Kidney (tissue), 14 donors: ENCODE data around the gene SORCS2. TPM values are rescaled to one million over a fixed set of nuclear protein-coding genes. Genes with fewer than 3 reads are reported as not detected.

Experiments
- DNase-seq, 5 donors: peaks; one replicate each; pipeline ENCODE4 v3.0.0-alpha.2; 2013 to 2020
- FAIRE-seq: peaks from 2 replicates; lab custom pipeline; 2012; peaks lifted over from hg19 to GRCh38; lab: Jason Lieb, UNC
- H3K27ac ChIP-seq, 2 donors: one replicate each; pipeline ENCODE4 v1.7.0; 2013; ENCODE audit warnings: low read depth in 2 of 2, low read length in 2 of 2, inconsistent platforms in 1 of 2
- H3K27me3 ChIP-seq: one replicate; pipeline ENCODE4 v1.7.1; 2013; ENCODE audit warnings: low read length, inconsistent platforms; ENCODE audit not compliant: control insufficient read depth, insufficient read depth
- H3K36me3 ChIP-seq, 3 donors: one replicate each; pipeline versions ENCODE4 v1.7.0 to v1.7.1; 2013; ENCODE audit warnings: low read length in 3 of 3, control low read depth in 1 of 3, inconsistent platforms in 1 of 3; ENCODE audit not compliant: insufficient read depth in 3 of 3, control insufficient read depth in 2 of 3
- H3K4me1 ChIP-seq, 3 donors: one replicate each; pipeline versions ENCODE4 v1.7.0 to v1.7.1; 2013; ENCODE audit warnings: low read length in 3 of 3, inconsistent platforms in 1 of 3, low read depth in 1 of 3; ENCODE audit not compliant: control insufficient read depth in 2 of 3, insufficient read depth in 2 of 3
- H3K4me3 ChIP-seq, 3 donors: one replicate each; pipeline versions ENCODE4 v1.7.0 to v1.8.1; 2013; ENCODE audit warnings: low read length in 3 of 3, control low read depth in 1 of 3, inconsistent platforms in 1 of 3
- H3K9ac ChIP-seq, 3 donors: one replicate each; pipeline versions ENCODE4 v1.7.0 to v1.7.1; 2013; ENCODE audit warnings: low read length in 3 of 3, control low read depth in 1 of 3, inconsistent platforms in 1 of 3
- H3K9me3 ChIP-seq, 3 donors: one replicate each; pipeline versions ENCODE4 v1.7.0 to v1.7.1; 2013; ENCODE audit warnings: low read length in 3 of 3, control low read depth in 1 of 3, inconsistent platforms in 1 of 3; ENCODE audit not compliant: control insufficient read depth in 2 of 3, insufficient read depth in 1 of 3
- intact Hi-C: fragments of 100-400 bp; cut with DNase I; formaldehyde crosslinking; loops from one replicate; pipeline ENCODE4 v1.11.1; 2022
- polyA plus RNA-seq: library from polyadenylated mRNA; stranded (reverse); fragments of 350-450 nt; fragmentation: Illumina TruSeq; extraction: RNeasy Lipid Tissue Mini Kit (QIAGEN cat#74804); gene quantifications from one replicate; pipeline ENCODE4 v1.2.3, GENCODE V29; 2014; ENCODE audit warnings: low read depth, low replicate concordance; ENCODE audit not compliant: insufficient read depth
- total RNA-seq: library from RNA; stranded (reverse); fragmentation: NEBNext Ultra II Directional; extraction: Animal tissue kit (Norgen Biotek cat#: 25700); gene quantifications from one replicate; pipeline ENCODE4 v1.2.1, GENCODE V29; 2021
- TF ChIP-seq, protein P1 (sequence below): IDR thresholded peaks from 3 replicates; pipeline ENCODE4 v1.5.1; 2012; ENCODE audit warnings: mild to moderate bottlenecking, moderate library complexity, borderline replicate concordance; ENCODE audit not compliant: insufficient read depth; ENCODE audit errors: extremely low read depth
- donor health status: control.
- donor health status: control.
- donor health status: control.
- donor health status: control.
- donor health status: control.
- donor health status: DM: yes; HTN: yes; CAD: no.
- donor health status: Normal renal cell carcinoma (clear cell type).

Gene SORCS2
- total and polyA plus RNA-seq, 2 donors from 2014 or later: 6.1 to 9.1 TPM

DNA sequence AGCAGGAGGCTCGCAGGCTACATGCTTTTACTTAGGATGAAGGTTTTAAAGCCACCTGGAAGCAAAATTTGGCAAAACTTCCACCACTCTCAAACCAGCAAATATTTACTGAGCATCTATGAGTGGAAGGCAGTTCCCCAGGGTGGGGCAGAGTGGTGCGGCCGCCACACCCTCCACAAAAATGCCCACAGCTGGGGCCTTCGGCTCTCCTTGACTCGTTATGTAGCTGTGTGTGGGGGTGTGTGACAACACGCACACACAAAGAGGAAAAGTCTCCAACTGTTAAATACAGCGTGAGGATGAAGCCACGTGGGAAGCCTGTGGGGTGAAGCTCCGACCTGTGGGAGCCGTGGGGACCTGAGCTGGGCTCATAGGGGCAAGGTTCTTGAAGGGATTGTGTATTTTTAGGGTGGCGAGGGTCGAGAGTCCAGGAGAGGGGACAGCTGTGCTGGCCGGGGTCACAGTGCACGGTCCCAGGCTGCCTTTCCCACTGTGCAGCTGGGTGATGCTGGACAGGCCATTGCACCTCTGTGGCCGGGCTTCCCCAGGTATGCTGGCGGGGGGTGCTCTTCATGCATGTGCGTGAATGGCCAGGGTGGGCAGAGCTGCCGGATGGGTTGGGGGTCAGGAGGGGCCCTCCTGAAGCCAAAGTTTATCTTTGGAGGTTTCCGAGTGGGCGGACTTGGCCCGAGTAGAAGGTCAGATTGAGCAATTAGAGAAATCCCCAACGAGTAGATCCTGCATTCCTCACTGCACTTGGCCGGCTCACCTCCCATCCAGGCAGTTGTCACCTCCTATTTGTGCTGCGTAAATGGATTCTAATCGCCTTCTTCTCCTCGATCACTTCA, 25.4 kb downstream of the SORCS2 start:
- H3K27ac ChIP-seq: no peak overlapping the region
- FAIRE-seq (no peak), DNase-seq (no peak)
- no peaks in the 10 kb centered on the region for H3K4me1 ChIP-seq
- peaks cover 0 to 7% (median 2%) of the 10 kb centered on the region in 3 donors for H3K9me3 ChIP-seq
- intact Hi-C loops: no loop called here
- H3K36me3 ChIP-seq: no peaks in the 10 kb centered on the region
- no peaks in the 10 kb centered on the region for H3K27me3 ChIP-seq
- no peak overlapping the region for H3K4me3 ChIP-seq
- no peak overlapping the region for H3K9ac ChIP-seq
- TF ChIP-seq, protein P1, sequence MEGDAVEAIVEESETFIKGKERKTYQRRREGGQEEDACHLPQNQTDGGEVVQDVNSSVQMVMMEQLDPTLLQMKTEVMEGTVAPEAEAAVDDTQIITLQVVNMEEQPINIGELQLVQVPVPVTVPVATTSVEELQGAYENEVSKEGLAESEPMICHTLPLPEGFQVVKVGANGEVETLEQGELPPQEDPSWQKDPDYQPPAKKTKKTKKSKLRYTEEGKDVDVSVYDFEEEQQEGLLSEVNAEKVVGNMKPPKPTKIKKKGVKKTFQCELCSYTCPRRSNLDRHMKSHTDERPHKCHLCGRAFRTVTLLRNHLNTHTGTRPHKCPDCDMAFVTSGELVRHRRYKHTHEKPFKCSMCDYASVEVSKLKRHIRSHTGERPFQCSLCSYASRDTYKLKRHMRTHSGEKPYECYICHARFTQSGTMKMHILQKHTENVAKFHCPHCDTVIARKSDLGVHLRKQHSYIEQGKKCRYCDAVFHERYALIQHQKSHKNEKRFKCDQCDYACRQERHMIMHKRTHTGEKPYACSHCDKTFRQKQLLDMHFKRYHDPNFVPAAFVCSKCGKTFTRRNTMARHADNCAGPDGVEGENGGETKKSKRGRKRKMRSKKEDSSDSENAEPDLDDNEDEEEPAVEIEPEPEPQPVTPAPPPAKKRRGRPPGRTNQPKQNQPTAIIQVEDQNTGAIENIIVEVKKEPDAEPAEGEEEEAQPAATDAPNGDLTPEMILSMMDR: no peak

DNA sequence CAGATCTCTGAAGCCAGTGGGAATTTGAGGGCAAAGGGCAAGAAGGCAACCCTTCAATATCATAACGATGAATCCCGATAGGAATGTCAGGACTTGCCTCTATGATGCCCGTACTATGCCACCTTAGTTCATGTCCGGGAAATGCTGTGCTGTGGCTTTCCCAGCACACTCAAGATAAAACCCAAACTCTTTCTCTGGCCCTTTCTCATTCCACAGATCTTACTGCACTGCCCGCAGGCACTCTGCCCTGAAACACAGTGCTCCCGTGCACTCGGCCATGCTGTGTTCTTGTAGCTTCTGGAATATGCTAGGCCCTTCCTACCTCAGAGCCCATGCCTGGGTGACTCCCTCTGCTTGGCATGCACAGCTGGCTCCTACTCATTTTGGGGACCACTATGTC, 26.3 kb downstream of the SORCS2 start:
- H3K4me3 ChIP-seq: no peak overlapping the region
- H3K9me3 ChIP-seq: peaks cover 0 to 7% (median 2%) of the 10 kb centered on the region in 3 donors
- DNase-seq (no peak), FAIRE-seq (no peak)
- H3K27ac ChIP-seq: no peak overlapping the region
- no peak overlapping the region for H3K9ac ChIP-seq
- H3K27me3 ChIP-seq: no peaks in the 10 kb centered on the region
- H3K36me3 ChIP-seq: no peaks in the 10 kb centered on the region
- intact Hi-C loops: no loop called here
- no peaks in the 10 kb centered on the region for H3K4me1 ChIP-seq
- TF ChIP-seq, protein P1: no peak

DNA sequence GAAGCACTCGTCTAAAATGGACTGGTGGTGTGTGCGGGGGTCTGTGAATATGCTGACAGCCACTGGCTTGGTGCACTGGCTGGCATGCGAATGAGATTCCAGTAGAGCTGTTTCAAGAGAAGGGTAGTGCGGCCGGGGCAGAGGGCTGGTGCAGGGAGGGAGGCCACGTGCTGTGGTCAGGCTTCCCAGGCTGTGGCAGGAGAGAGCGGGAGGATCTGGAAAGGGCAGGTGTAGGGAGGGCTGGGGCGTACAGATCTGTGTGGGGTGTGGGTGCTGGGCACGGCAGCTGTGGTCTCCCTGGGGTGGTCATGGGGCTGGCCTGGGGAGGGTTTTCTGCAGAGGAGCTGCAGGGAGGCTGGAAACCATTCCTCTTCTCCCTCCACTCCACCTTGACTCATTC, 30.2 kb downstream of the SORCS2 start:
- Histone ChIP-seq H3K4me3 (no peak overlapping the region), H3K27me3 (no peaks in the 10 kb centered on the region), H3K9me3 (no peaks in the 10 kb centered on the region), H3K4me1 (no peaks in the 10 kb centered on the region), H3K27ac (no peak overlapping the region), H3K9ac (no peak overlapping the region), H3K36me3 (no peaks in the 10 kb centered on the region)
- FAIRE-seq (no peak), DNase-seq (no peak)
- TF ChIP-seq, protein P1: no peak
- intact Hi-C loops: no loop called here
